GM21526 (cell line): ENCODE results near the gene KRT6A.

Source experiments
- ATAC-seq: cut with Tn5 transposase; IDR thresholded peaks from one replicate; pipeline ENCODE4 v1.9.1; 2021; ENCODE audit warnings: moderate library complexity; ENCODE audit not compliant: unreplicated experiment, low FRiP score

The KRT6A gene

GRCh38 chr12:52493172-52493571 is at the start of gene KRT6A:
TSS of gene KRT6A (minus strand) at chr12:52493257. CDS start at chr12:52493188, 69 bp downstream.
- no peak for ATAC-seq

DNA sequence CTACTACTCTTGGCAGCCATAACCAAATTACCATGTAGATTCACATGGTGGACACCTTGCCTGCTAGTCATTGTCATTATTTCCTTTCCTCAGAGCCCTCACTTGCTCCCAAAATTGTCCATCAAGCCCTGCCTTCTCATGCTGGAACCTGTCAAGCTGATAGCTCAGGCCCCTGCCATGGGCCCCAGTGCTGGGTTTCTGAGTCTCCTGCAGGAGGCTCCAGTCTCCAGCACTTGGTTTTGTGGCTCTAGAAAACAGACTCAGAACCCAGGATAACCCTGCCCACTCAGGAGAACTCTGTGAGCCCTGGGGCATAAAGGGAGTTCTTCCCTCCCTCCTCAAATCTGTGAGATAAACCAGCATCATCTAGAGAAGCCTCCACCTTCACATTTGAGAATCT is 49.1 kb upstream of the KRT6A start:
- ATAC-seq, result no peak

DNA sequence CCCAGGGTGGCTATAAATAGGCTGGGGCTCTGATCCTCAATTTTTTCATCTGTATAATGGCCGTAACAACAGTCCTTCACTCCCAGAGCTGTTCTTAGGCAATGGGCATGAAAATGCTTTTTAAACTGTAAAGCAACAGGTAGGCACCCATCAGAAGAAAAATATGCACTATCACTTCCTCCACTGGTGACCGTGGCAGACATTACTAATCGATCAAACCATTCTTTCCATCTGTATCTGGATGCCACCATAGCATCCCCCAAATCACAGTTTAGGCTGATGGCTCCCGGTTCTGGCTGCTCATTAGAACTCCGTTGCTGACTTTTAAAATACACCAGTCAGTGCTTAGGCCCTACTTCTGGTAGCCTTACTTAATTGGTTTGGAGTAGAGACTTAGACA is 48.7 kb upstream of the KRT6A start:
- no peak for ATAC-seq

GRCh38 chr12:52540531-52540930 is 47.5 kb upstream of the KRT6A start:
- no peak for ATAC-seq

- no peak for ATAC-seq
Observed at GRCh38 chr12:52539821-52540173, 46.7 kb upstream of the KRT6A start.

DNA sequence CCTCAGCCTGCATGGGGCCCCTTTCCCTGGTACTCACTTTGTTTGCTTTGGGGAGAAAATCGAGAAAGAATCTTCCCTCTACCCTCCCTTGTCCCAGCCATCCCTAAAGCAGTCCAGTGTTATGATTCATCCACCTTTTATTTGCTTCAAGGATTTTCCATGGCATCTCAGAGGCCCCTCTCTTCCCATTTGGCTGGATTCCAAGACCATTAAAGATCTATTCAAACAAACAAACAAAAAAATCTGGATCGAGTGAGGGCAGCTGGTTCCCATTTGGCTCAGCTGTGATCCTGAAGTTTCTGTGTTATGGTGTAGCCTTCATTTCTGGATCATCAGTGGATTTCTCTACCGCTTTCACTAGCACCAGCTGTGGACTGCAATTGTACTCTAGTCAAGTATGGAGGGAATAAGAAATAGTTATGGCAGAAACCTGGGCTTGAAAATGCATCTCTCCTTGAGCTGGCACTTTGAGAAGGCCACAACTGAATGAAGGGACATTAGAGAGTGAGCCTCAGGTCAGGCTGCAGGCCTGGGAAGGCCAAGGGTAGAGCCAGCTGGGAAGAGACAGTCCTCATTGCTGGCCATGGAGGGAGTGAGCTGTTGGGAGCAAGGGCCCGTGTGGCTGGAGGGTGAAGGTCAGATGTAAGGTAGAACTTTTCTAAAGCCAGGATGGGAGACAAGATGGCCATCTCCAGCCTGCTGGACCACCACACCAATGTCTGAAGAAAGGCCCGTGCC is 46.2 kb upstream of the KRT6A start:
- ATAC-seq, result no peak

GRCh38 chr12:52537101-52537500 is 44.0 kb upstream of the KRT6A start:
- ATAC-seq, result no peak

GRCh38 chr12:52535574-52535973 is 42.5 kb upstream of the KRT6A start:
- no peak for ATAC-seq

GRCh38 chr12:52534482-52534881 is 41.4 kb upstream of the KRT6A start:
- ATAC-seq, result no peak

DNA sequence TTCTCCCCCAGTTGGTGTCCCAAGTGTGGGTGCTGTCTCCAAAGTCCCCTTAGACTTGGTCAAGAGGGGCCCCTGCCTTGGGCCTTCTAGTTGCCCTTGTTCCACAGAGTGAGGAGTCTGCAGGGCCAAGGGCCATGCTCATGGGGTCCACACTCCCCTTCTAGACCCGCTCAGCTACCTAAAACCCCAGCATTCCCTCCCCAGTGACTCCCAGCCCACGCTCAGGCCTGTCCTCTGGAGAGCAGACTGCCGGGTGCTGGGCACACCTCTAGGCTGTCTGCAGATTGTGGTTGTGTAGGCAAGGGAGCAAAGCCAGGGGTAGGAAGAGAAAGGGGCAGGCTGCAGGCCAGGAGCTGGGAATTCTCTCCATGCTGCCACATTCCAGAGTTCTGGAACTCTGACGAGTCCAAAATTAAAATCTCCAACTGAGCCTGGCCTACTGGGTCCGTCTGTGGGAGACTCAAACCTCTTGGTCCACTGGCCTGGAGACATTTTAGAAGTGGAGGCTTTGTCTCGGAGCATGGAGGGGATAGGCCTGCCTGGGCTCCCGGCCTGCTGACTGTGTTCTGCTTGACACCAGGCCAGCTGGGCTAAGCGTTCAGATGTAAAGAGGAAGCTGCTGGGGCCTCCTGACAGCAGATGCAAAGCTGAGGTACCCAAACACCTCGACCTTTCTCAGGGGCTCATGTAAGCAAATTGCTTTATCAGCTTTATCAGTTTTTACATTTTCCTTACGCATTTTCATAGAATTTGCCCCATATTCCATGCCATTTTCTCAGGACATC is 40.8 kb upstream of the KRT6A start:
- no peak for ATAC-seq

- no peak for ATAC-seq
Observed at GRCh38 chr12:52532636-52533035, 39.6 kb upstream of the KRT6A start.

DNA sequence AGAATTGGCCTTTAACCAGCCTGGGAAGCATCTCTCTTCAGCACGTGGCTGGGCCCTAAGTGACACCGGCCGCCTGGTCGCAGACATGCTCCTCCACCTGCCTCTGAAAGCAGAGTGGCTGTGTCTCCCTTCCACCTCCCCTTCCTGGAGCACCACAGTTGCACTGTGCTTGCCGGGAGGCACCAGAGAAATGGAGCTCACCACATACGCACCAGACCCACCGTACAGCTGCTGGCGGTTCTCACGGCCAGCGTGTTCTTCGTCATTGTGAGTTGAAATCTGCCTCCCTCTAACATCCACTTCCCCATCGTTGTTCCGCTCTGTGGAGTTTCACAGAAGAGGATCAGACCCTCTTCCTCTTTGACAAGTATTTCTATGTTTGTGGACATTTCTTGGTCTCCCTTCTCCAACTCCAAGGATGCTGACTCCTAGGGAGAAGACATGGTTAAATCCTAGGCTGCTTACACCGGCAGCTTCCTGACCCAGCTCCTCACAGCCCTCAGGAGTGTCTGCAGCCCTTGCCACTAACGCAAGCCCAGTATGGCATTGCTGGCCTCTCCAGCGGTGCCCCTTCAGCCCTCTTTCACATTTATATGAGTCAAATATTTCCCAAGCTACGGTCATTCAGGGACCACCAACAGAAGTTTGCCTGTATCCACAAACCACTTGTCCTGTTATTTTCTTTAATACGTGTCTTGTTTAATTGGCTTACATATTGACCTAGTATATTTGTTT is 38.7 kb upstream of the KRT6A start:
- ATAC-seq, result no peak

- ATAC-seq, result no peak
Observed at GRCh38 chr12:52530905-52531304, 37.8 kb upstream of the KRT6A start.

- no peak for ATAC-seq
Observed at GRCh38 chr12:52530366-52530765, 37.3 kb upstream of the KRT6A start.

- ATAC-seq, result no peak
Observed at GRCh38 chr12:52529846-52530245, 36.8 kb upstream of the KRT6A start.

DNA sequence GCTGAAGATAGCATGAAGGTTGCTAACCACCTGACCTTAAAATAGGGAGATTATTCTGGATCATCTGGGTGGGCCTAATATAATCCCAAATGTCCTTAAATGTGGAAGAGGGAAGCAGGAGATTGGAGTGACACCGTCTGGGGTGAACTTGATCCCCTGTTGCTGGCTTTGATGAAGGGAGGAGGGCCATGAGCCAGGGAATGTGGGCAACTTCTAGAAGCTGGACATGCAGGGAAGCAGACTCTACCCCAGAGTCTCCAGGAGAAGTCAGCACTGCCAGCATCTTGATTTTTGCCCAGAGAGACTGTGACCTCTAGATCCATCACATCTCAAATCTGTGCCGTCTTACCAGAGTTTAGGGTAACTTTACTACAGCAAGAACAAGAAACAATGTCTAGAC is 36.4 kb upstream of the KRT6A start:
- no peak for ATAC-seq

DNA sequence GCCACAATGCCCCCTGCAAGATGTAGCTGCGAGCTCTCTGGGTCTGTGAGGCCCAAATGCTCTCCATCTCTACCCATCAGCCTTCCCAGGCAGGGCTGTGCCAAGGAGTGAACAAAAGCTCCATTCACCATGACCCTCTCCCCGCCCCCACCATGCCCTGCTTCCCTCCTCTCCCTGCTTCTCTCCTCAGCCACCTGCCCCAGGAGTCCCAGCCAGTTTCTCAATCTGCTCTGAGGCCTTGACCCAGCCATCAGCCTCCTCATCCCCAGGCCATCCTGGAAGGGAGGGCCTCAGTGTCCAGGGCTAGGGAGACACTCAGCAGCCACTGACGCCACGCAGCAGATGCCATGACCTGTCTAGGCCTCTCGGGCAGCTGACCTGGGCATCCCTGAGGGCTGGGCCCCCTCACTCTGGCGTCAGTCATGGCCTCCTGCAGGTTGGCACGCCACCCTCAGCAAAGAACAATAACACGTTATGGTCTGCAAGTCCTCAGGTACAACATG is 35.6 kb upstream of the KRT6A start:
- ATAC-seq, result no peak

DNA sequence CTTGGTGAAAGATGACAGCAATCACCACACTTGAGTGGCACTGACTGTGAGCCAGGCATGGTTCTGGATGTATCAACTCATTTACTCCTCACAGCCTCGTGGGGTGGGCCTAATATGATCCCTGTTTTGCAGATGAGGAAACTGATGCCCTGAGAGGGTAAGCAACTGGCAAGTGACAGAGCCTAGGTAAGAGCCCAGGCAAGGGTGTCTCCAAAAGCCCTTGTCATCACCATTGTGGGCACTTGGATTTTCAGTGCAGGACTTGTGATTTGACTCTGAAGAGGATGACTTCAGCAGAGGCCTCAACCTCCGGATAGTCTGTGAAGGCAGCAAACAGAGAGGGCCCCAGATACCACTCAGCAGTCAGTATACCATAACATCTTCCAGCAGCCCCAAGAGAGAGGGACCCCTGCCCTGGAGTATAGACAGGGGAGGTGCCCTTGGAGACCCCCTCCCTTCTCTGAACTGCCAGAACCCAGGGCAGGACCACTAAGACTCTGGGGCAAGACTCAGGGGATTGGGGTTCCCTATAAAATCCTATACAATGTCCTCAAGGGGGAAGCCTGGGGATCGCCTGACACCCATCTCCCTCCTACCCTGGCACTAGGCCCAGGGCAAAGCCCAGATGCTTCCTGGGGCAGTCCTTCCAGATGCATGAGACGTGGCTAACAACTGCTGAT is 34.2 kb upstream of the KRT6A start:
- no peak for ATAC-seq

- no peak for ATAC-seq
Observed at GRCh38 chr12:52526511-52526951, 33.5 kb upstream of the KRT6A start.

GRCh38 chr12:52525661-52526499 is 32.8 kb upstream of the KRT6A start:
- ATAC-seq, result no peak
